H1 (cell line): ENCODE data around the gene HEBP1. TPM values are rescaled to one million over a fixed set of nuclear protein-coding genes. Genes with fewer than 3 reads are reported as not detected.

ENCODE experiments used
- CREB1 ChIP-seq: IDR thresholded peaks from 2 replicates; pipeline ENCODE4 v1.6.1; 2012; ENCODE audit warnings: inconsistent platforms
- CTCF ChIP-seq, 3 experiments: IDR thresholded peaks; 1 replicate in 2 of 3; 2 replicates in 1 of 3; pipeline versions ENCODE4 v1.5.1 to v1.6.1; 2011; ENCODE audit warnings: low read length in 3 of 3, mild to moderate bottlenecking in 3 of 3, inconsistent platforms in 2 of 3, low read depth in 1 of 3, moderate library complexity in 1 of 3; ENCODE audit not compliant: insufficient read depth in 1 of 3; ENCODE audit errors: control extremely low read depth in 1 of 3
- HDAC2 ChIP-seq, 2 experiments: fragments of 300-600 bp in 1 of 2; sonication (generic) in 1 of 2; IDR thresholded peaks; 2 replicates each; pipeline ENCODE4 v1.6.1; 2011 to 2012; ENCODE audit warnings: low read depth in 2 of 2, low read length in 2 of 2, mild to moderate bottlenecking in 2 of 2, moderate library complexity in 2 of 2, borderline replicate concordance in 1 of 2, inconsistent platforms in 1 of 2
- HDAC6 ChIP-seq: IDR thresholded peaks from one replicate; pipeline ENCODE4 v1.7.1; 2012; ENCODE audit warnings: low read depth, mild to moderate bottlenecking, inconsistent platforms, low read length, moderate library complexity
- MAFK ChIP-seq: IDR thresholded peaks from 2 replicates; pipeline ENCODE4 v1.6.1; 2012; ENCODE audit warnings: low read depth, mild to moderate bottlenecking, improper control_type of control experiment, low read length
- RFX5 ChIP-seq: IDR thresholded peaks from 2 replicates; pipeline ENCODE4 v1.6.1; 2011; ENCODE audit warnings: low read depth, low read length, improper control_type of control experiment, borderline replicate concordance
- SIRT6 ChIP-seq: IDR thresholded peaks from one replicate; pipeline ENCODE4 v1.7.1; 2012; ENCODE audit warnings: low read length, inconsistent platforms
- polyA plus RNA-seq, 7 experiments: library from polyadenylated mRNA; depleted of rRNA in 3 of 7; stranded (reverse) in 5 of 7; unstranded in 2 of 7; fragments of >200 nt in 5 of 7; fragments of 200-250 nt in 2 of 7; gene quantifications; 1 replicate in 5 of 7; 2 replicates in 1 of 7; 4 replicates in 1 of 7; pipeline versions ENCODE4 v1.2.1 to v1.2.3, GENCODE V29; 2011 to 2013; ENCODE audit warnings: missing spikeins in 2 of 7, mixed read lengths in 2 of 7
- total RNA-seq: library from RNA; stranded (reverse); fragmentation: NEBNext Ultra II Directional; extraction: Animal tissue kit (Norgen Biotek cat#: 25700); gene quantifications from 2 replicates; pipeline ENCODE4 v1.2.1, GENCODE V29; 2021
- TF ChIP-seq, protein P1 (sequence below): IDR thresholded peaks from 2 replicates; pipeline ENCODE4 v1.6.1; 2012; ENCODE audit warnings: inconsistent platforms

The HEBP1 gene
- total and polyA plus RNA-seq, 2 of the 8 experiments (the other 6 are each of a cell fraction or from before 2014, with no cell fraction given), result 30.8 to 56.1 TPM

DNA sequence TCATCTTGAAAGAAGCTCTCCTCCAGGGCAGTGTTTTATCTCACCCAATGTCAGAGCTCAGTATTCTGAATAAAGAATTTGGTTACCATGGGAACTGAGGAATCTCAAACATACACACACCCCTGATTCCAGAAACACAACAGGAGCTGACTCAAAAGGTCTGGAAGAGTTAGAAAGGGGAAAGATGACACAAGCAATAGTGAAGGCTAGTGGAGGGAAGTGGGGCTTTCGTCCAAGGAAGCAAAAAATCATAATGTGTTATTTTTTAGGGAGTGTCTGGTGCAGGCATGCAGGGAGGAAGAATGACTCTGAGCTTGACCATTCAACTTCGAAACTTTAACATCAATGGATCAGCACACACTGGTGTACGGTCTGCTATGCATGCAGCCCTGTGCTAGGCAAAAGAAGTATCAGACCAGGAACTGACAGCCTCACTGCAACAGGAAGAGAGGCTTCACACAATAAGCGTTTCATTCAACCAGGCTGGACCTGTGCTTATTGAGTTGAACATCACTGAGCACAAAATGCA lies 20.3 kb downstream of the HEBP1 start (continued):
- no peak for TF ChIP-seq HDAC6
- no peak for TF ChIP-seq SIRT6
- TF ChIP-seq MAFK, result no peak
- no peak for TF ChIP-seq HDAC2 (IDR thresholded peaks at IDR 0.05; ENCODE audit: borderline replicate concordance in 1 of 2, low read depth in 2 of 2, low read length in 2 of 2)
- no peak for TF ChIP-seq CREB1
- TF ChIP-seq CTCF (IDR thresholded peaks at IDR 0.05; ENCODE audit: control extremely low read depth in 1 of 3, insufficient read depth in 1 of 3, low read depth in 1 of 3, low read length in 3 of 3), result no peak
- no peak for TF ChIP-seq RFX5
- TF ChIP-seq, protein P1, sequence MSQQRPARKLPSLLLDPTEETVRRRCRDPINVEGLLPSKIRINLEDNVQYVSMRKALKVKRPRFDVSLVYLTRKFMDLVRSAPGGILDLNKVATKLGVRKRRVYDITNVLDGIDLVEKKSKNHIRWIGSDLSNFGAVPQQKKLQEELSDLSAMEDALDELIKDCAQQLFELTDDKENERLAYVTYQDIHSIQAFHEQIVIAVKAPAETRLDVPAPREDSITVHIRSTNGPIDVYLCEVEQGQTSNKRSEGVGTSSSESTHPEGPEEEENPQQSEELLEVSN, result no peak
